Progenitor cell of endocrine pancreas (in vitro differentiated cells): ENCODE measurements around the gene TSR3. TPM values are rescaled to one million over a fixed set of nuclear protein-coding genes. Genes with fewer than 3 reads are reported as not detected.
"Not testable (repeated sequence)": the region's sequence is repeated elsewhere in the genome, so short reads cannot be mapped to it uniquely, and the experiment has no call there.

Experiments
- DNase-seq: peaks from one replicate; pipeline ENCODE4 v3.0.0; 2021; ENCODE audit warnings: low spot score; ENCODE audit not compliant: unreplicated experiment
- H3K27ac Mint-ChIP-seq: 2 replicates; pipeline ENCODE4 v1.8.0; 2021; ENCODE audit warnings: mild to moderate bottlenecking, moderate library complexity, mixed read lengths
- H3K27me3 Mint-ChIP-seq: 2 replicates; pipeline ENCODE4 v1.8.0; 2021; ENCODE audit warnings: mixed read lengths
- H3K36me3 Mint-ChIP-seq: 2 replicates; pipeline ENCODE4 v1.8.0; 2022; ENCODE audit warnings: mixed read lengths; ENCODE audit not compliant: insufficient read depth
- H3K4me1 Mint-ChIP-seq: 2 replicates; pipeline ENCODE4 v1.8.0; 2021; ENCODE audit warnings: low read depth, mixed read lengths
- H3K4me3 Mint-ChIP-seq: 2 replicates; pipeline ENCODE4 v1.8.0; 2021; ENCODE audit warnings: low read depth, mild to moderate bottlenecking, moderate library complexity, mixed read lengths
- H3K9me3 Mint-ChIP-seq: 2 replicates; pipeline ENCODE4 v1.8.0; 2021; ENCODE audit warnings: low read depth, mixed read lengths
- total RNA-seq: library from RNA; stranded (reverse); gene quantifications from 2 replicates; pipeline ENCODE4 v1.2.1, GENCODE V29; 2021
- TF ChIP-seq, protein P1 (sequence below): fragments of 200-600 bp; sonication (generic); IDR thresholded peaks from one replicate; pipeline ENCODE4 v1.5.0; 2021; ENCODE audit warnings: antibody characterized with exemption, mild to moderate bottlenecking; ENCODE audit not compliant: unreplicated experiment

The TSR3 gene
- total RNA-seq, 1 donor from 2014 or later, result 56.8 TPM

DNA sequence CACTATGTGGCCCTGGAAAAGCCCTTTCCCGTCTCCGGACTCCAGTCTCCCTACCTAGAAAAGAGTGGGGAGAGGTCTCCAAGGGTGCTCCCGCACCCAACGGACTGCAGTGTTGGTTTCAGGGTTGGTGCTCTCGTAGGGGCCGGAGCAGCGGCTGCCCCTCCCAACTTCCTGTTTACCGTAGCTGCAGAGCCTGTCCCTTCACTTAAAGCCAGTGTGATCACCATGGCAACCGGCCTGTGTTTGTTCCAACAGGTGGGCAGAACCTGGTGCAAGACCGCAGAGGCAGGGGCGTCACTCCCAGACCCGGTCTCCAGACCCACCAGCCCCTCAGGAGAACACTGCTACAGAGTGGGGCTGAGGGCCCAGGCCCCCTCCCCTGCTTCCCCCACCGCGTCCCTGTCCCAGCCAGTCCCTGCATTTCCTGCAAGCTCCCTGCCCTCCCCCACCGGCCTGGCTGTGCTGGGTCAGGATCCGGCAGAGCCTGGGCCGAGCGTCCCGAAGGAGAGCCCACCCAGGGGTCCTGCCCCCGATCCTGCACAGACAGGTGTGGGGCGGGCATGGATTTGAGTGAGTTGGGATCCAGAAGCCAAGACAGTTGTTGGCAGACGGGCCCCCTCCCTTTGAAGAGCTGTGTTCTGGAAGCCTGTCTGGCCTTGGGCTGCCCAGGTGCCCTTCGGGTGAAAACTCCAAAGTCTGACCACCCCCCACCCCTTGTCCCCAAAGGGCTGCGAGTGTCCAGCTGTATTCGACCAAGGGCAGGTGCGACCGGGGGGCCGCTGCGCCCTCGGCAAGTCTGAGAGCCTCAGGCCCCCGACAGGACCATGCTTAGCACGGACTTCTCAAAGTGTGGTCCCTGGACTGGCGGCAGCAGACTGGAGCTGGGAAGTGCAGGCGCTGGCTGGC is 19.7 kb downstream of the TSR3 start:
- H3K4me3 Mint-ChIP-seq, result peak overlapping the region; percentile 63
- peak; percentile 54 for DNase-seq
- TF ChIP-seq, protein P1, sequence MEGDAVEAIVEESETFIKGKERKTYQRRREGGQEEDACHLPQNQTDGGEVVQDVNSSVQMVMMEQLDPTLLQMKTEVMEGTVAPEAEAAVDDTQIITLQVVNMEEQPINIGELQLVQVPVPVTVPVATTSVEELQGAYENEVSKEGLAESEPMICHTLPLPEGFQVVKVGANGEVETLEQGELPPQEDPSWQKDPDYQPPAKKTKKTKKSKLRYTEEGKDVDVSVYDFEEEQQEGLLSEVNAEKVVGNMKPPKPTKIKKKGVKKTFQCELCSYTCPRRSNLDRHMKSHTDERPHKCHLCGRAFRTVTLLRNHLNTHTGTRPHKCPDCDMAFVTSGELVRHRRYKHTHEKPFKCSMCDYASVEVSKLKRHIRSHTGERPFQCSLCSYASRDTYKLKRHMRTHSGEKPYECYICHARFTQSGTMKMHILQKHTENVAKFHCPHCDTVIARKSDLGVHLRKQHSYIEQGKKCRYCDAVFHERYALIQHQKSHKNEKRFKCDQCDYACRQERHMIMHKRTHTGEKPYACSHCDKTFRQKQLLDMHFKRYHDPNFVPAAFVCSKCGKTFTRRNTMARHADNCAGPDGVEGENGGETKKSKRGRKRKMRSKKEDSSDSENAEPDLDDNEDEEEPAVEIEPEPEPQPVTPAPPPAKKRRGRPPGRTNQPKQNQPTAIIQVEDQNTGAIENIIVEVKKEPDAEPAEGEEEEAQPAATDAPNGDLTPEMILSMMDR, result no peak
- peaks cover 27% of the 10 kb centered on the region for H3K27me3 Mint-ChIP-seq
- no peaks in the 10 kb centered on the region for H3K9me3 Mint-ChIP-seq
- H3K4me1 Mint-ChIP-seq, result peaks cover 10% of the 10 kb centered on the region
- peak overlapping the region; percentile 62 for H3K27ac Mint-ChIP-seq
- no peaks in the 10 kb centered on the region for H3K36me3 Mint-ChIP-seq

DNA sequence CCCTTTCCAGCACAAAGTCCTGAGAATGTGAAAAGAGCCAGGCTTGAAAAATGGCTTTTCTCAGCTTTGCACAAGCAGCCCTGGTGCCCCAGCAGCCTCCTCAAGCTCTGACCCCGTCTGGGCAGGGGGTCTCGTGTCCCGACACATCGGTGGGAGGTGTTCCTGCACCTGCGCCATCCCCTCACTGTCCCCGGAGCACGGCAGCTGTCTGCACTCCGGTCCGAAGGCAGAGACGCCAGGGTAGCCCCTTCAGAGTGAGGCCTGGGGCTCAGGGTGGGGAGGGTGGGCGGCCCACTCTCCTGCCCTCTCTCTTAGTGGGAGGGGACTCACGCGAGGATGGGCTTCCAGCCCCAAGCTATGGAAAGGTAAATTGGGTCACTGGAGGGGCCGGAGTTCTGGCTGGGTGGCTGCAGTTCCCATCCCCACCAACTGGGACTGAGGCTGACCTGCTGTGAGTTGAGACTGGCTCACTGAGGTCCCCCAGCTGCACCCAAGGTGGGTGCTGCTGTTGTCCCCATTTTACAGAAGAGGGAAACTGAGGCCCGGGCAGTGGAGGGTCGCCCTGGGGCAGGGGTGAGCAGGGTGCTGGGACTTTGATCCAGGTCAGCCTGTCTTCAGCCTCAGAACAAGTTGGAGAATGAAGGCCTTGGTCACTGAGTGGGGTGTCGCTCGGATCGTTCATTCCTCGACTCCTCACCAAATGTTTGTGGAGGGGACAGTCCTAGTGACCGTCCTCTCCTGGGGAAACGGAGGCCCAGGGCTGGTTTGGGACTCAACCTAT is 20.6 kb downstream of the TSR3 start:
- TF ChIP-seq, protein P1, result no peak
- Mint-ChIP-seq H3K9me3 (no peaks in the 10 kb centered on the region), H3K4me3 (peak overlapping the region; percentile 63), H3K36me3 (no peaks in the 10 kb centered on the region), H3K27ac (peak overlapping the region; percentile 87), H3K4me1 (peaks cover 10% of the 10 kb centered on the region), H3K27me3 (peaks cover 20% of the 10 kb centered on the region)
- no peak for DNase-seq

DNA sequence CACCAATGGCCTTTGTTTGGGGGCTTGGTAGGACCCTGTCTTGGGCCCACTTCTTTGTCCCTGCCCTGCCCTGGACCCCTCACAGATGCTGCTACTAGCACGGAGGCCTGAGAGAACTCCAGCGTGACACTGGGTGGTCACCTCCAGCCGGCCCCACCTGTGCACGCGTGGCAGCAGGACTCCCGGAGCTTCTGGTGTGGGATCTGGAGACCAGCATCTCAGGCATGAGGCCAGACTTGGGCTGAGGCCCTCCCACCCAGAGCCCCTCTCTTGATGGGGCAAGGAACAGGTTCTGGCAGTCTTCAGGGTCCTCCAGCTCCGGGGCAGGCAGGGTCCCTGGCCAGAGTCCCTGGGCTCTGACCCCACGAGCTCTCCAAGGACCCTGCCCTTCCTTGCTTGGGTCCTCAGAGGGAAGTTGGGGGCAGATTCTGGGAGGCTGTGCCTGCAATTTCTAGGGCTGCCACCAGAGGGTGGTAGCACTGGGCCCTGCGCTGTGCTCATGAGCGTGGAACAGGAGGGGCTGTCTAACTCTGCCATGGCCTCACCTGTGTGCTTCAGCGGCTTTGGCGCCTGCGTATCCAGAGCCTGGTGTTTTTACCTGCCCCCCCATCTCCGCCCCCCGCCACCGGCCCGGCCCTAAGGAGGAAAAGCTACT is 21.3 kb downstream of the TSR3 start:
- Mint-ChIP-seq H3K9me3 (no peaks in the 10 kb centered on the region), H3K4me1 (peaks cover 10% of the 10 kb centered on the region), H3K27ac (no peak overlapping the region), H3K36me3 (peaks cover under 1% of the 10 kb centered on the region), H3K4me3 (no peak overlapping the region), H3K27me3 (peaks cover 14% of the 10 kb centered on the region)
- TF ChIP-seq, protein P1, result peak; percentile 58
- DNase-seq, result no peak

DNA sequence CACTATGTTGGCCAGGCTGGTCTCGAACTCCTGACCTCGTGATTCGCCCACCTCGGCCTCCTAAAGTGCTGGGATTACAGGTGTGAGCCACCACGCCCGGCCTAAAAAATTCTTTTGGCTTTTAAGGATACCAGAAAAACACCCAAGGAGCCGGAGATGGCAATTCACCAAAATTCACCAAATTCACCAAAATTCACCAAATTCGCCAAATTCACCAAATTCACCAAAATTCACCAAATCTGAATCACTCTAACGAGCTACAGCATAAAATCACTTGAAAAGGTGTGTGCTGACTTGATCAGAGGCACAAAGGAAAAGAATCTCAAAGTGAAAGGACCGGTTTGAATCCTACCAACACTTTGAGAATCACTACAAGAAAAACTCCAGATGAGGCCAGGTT is 22.7 kb downstream of the TSR3 start:
- H3K27ac Mint-ChIP-seq, H3K27me3 Mint-ChIP-seq, DNase-seq, H3K9me3 Mint-ChIP-seq, H3K36me3 Mint-ChIP-seq, H3K4me3 Mint-ChIP-seq: not testable (repeated sequence)
- peaks cover 10% of the 10 kb centered on the region for H3K4me1 Mint-ChIP-seq

DNA sequence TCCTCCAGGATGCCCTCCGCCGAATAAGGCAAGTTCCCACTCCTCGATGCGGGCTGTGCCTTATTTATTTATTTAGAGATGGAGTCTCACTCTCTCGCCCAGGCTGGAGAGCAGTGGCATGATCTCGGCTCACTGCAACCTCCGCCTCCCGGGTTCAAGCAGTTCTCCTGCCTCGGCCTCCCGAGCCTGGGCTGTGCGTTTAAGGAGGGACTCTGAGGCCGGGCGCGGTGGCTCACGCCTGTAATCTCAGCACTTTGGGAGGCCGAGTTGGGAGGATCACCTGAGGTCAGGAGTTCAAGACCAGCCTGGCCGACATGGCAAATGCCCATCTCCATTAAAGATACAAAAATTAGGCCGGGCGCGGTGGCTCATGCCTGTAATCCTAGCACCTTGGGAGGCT is 23.5 kb downstream of the TSR3 start:
- H3K36me3 Mint-ChIP-seq, H3K27me3 Mint-ChIP-seq, DNase-seq, H3K9me3 Mint-ChIP-seq, H3K27ac Mint-ChIP-seq, H3K4me3 Mint-ChIP-seq: not testable (repeated sequence)
- H3K4me1 Mint-ChIP-seq, result peaks cover 10% of the 10 kb centered on the region

DNA sequence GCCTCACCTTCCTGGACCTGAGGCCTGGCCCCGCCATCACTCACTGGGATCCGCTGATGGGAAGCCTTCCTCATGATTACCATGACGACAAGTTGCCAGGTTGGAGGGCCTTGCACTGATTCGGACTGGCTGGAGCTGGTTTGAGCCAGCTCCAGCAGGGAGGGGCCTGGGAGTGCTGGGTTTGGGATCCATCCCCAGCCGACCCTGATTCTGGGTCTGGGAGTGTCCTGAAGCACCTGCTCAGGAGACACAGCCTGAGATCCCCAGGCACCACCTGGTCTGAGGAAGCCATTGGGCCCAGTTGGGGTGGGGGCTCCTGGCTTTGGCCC is 24.1 kb downstream of the TSR3 start:
- Mint-ChIP-seq H3K9me3 (no peaks in the 10 kb centered on the region), H3K4me1 (peaks cover 8% of the 10 kb centered on the region), H3K27ac (no peak overlapping the region), H3K4me3 (no peak overlapping the region), H3K27me3 (peaks cover 3% of the 10 kb centered on the region), H3K36me3 (peaks cover 7% of the 10 kb centered on the region)
- TF ChIP-seq, protein P1, result no peak
- no peak for DNase-seq
